Left lobe of liver (tissue), 2 donors: ENCODE measurements around the gene MDN1. TPM values are rescaled to one million over a fixed set of nuclear protein-coding genes. Genes with fewer than 3 reads are reported as not detected.
A peak's percentile ranks its signal among the peaks of the same experiment; 100 is the strongest.
"Not testable (repeated sequence)": the region's sequence is repeated elsewhere in the genome, so short reads cannot be mapped to it uniquely, and the experiment has no call there.

ENCODE experiments used
- ATAC-seq: fragments of 200-7000 bp; cut with Tn5 transposase; one replicate; pipeline ENCODE4 v1.9.1; 2020; ENCODE audit warnings: mild to moderate bottlenecking, moderate library complexity
- DNase-seq: peaks from one replicate; pipeline ENCODE4 v3.0.0-alpha.2; 2020; ENCODE audit warnings: low spot score
- total RNA-seq: library from RNA; stranded (reverse); gene quantifications from one replicate; pipeline ENCODE4 v1.2.1, GENCODE V29; 2021
- donor health status: DM: no; HTN: no; CAD: no; lungs with moderate emphysema.
- donor health status: DM: no; HTN: yes; CAD: no.

Gene MDN1
- total RNA-seq, 1 donor from 2014 or later, result 35.1 TPM

GRCh38 chr6:89775150-89775549 lies 44.4 kb downstream of the MDN1 start:
- no peak for DNase-seq
- ATAC-seq, result no peak

GRCh38 chr6:89769572-89769971 lies 50.0 kb downstream of the MDN1 start:
- DNase-seq, result no peak
- ATAC-seq, result peak; percentile 39

GRCh38 chr6:89768324-89768723 lies 51.3 kb downstream of the MDN1 start:
- ATAC-seq, result no peak

GRCh38 chr6:89763550-89763949 lies 56.0 kb downstream of the MDN1 start:
- ATAC-seq, result no peak
- DNase-seq, result no peak

More at GRCh38 chr6:89768324-89768723, 51.3 kb downstream of the MDN1 start:
- DNase-seq, result no peak

GRCh38 chr6:89758830-89759229 lies 60.8 kb downstream of the MDN1 start:
- DNase-seq, result no peak
- peak; percentile 65 for ATAC-seq

- ATAC-seq (peak; percentile 76), DNase-seq (no peak)
These were observed 69.3 kb downstream of the MDN1 start for GRCh38 chr6:89750338-89750737.

- DNase-seq (no peak), ATAC-seq (no peak)
These were observed 69.7 kb downstream of the MDN1 start for GRCh38 chr6:89749918-89750317.

GRCh38 chr6:89745716-89746115 lies 73.9 kb downstream of the MDN1 start:
- no peak for ATAC-seq
- DNase-seq, result no peak

GRCh38 chr6:89745096-89745495 lies 74.5 kb downstream of the MDN1 start:
- no peak for DNase-seq
- ATAC-seq, result no peak

- no peak for ATAC-seq
- no peak for DNase-seq
These were observed 82.7 kb downstream of the MDN1 start for GRCh38 chr6:89736893-89737292.

- ATAC-seq (no peak), DNase-seq (no peak)
These were observed 85.1 kb downstream of the MDN1 start for GRCh38 chr6:89734526-89734925.

GRCh38 chr6:89731924-89732567 lies 87.5 kb downstream of the MDN1 start:
- DNase-seq, result no peak
- ATAC-seq, result no peak

- not testable (repeated sequence) for DNase-seq, ATAC-seq
These were observed 88.3 kb downstream of the MDN1 start for GRCh38 chr6:89731262-89731661.

GRCh38 chr6:89729818-89730217 lies 89.8 kb downstream of the MDN1 start:
- DNase-seq, result no peak
- no peak for ATAC-seq

GRCh38 chr6:89727501-89727900 lies 92.1 kb downstream of the MDN1 start:
- ATAC-seq (no peak), DNase-seq (no peak)

GRCh38 chr6:89724981-89725380 lies 94.6 kb downstream of the MDN1 start:
- no peak for ATAC-seq
- DNase-seq, result no peak

- DNase-seq (no peak), ATAC-seq (no peak)
These were observed 96.5 kb downstream of the MDN1 start for GRCh38 chr6:89723046-89723445.

GRCh38 chr6:89716532-89716931 lies 103.1 kb downstream of the MDN1 start:
- ATAC-seq, result no peak

GRCh38 chr6:89711801-89712200 lies 107.8 kb downstream of the MDN1 start:
- DNase-seq (no peak), ATAC-seq (no peak)

More at GRCh38 chr6:89716532-89716931, 103.1 kb downstream of the MDN1 start:
- DNase-seq, result no peak

GRCh38 chr6:89708316-89708715 lies 111.3 kb downstream of the MDN1 start:
- DNase-seq, result peak; percentile 67
- peak; percentile 89 for ATAC-seq

GRCh38 chr6:89707766-89708165 lies 111.8 kb downstream of the MDN1 start:
- ATAC-seq, result no peak
- DNase-seq, result no peak

- peak; percentile 20 for ATAC-seq
- no peak for DNase-seq
These were observed 113.5 kb downstream of the MDN1 start for GRCh38 chr6:89706121-89706520.

- ATAC-seq, result no peak
These were observed 116.3 kb downstream of the MDN1 start for GRCh38 chr6:89703292-89703691.

More at GRCh38 chr6:89703292-89703691, 116.3 kb downstream of the MDN1 start:
- DNase-seq, result no peak
